ENCODE measurements around the gene RPS6KA1. TPM values are rescaled to one million over a fixed set of nuclear protein-coding genes. Genes with fewer than 3 reads are reported as not detected.

Gene RPS6KA1
- total and polyA plus RNA-seq, 10 of the 15 experiments (the other 5 are each of a cell fraction or from before 2014, with no cell fraction given), result 5.0 to 136 (median 91.5) TPM

DNA sequence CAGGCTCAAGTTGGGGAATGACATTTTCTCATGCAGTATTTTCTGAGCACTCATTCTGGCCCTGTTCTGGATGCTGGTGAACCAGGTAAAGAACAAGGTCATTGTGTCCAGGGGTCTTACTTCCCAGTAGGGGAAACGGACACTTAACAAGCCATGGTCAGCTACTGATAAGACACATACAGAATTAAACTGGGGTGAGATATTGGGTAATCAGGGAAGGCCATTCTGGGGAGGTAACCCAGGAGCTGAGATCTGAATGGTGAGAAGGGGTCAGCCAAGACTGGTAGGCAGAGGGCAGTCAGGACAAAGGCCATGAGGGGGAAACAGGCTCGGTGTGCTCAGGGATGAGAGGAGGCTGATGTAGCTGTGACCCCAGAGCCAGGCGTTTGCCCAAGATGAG, 45.8 kb downstream of the RPS6KA1 start:
- POLR2A ChIA-PET, result interaction anchor here (0.5 to 1.8 kb wide), 2 partner anchors 19 to 33 kb away, joined by 3 to 4 read pairs; no protein-coding TSS in a partner anchor
- Histone ChIP-seq H3K4me2 (ENCODE audit: control insufficient read depth, insufficient read depth) (no peak overlapping the region), H3K4me1 (ENCODE audit: control insufficient read depth, insufficient read depth, low read length) (peaks cover 35% of the 10 kb centered on the region), H2AFZ (ENCODE audit: control insufficient read depth, low read depth, low read length) (no peak overlapping the region), H3K9me3 (replicated peaks; ENCODE audit: control insufficient read depth, insufficient read depth, low read length) (no peaks in the 10 kb centered on the region), H3K27me3 (replicated peaks in 1 of 2; ENCODE audit: control insufficient read depth in 2 of 2, insufficient read depth in 2 of 2, low read length in 1 of 2) (no peaks in the 10 kb centered on the region), H3K9ac (ENCODE audit: control insufficient read depth, insufficient read depth, low read length) (no peak overlapping the region), H3K27ac (ENCODE audit: control insufficient read depth, insufficient read depth) (no peak overlapping the region), H4K20me1 (ENCODE audit: control insufficient read depth, insufficient read depth) (no peaks in the 10 kb centered on the region), H3K36me3 (ENCODE audit: control insufficient read depth in 2 of 2, insufficient read depth in 2 of 2, low read length in 1 of 2) (peaks cover 26 to 35% of the 10 kb centered on the region in 2 experiments), H3K4me3 (no peak overlapping the region), H3K79me2 (ENCODE audit: control insufficient read depth, insufficient read depth, low read length) (no peaks in the 10 kb centered on the region)
- RAD21 ChIA-PET (ENCODE audit: unreplicated experiment), result no interaction called here
- TF ChIP-seq SP1 (IDR thresholded peaks at IDR 0.05; ENCODE audit: low read depth, low read length) (no peak), NR2F1 (conservative IDR thresholded peaks at IDR 0.05) (no peak), YBX1 (IDR thresholded peaks at IDR 0.05) (no peak), POLR2A (IDR thresholded peaks at IDR 0.05; ENCODE audit: low read depth, low read length) (peak; percentile 60), ZBED1 (IDR thresholded peaks at IDR 0.05; ENCODE audit: borderline replicate concordance) (no peak)
- intact Hi-C loops (cut with micrococcal nuclease; ENCODE audit: unreplicated experiment) (no loop called here), in situ Hi-C loops (cut with MboI) (no loop called here)
- CTCF ChIA-PET, result interaction anchor here (1.9 to 13.1 kb wide), 2 partner anchors 9 to 35 kb away, joined by 6 to 123 read pairs; no protein-coding TSS in a partner anchor
- DNase-seq (ENCODE audit: low read depth, low spot score) (no peak), FAIRE-seq (no peak), ATAC-seq (no peak)
- no TSS peak for BruUV-seq (replicated peaks)
- SMC1A ChIA-PET (ENCODE audit: uncharacterized antibody, unreplicated experiment), result interaction anchor here (1.7 kb wide), 1 partner anchor 37 kb away, joined by 5 read pairs; no protein-coding TSS in a partner anchor
- 91% methylated on average over 3 of the region's 3 CpGs for WGBS (ENCODE audit: insufficient coverage, insufficient replicate concordance, low lambda C conversion rate, missing lambda C conversion rate)

DNA sequence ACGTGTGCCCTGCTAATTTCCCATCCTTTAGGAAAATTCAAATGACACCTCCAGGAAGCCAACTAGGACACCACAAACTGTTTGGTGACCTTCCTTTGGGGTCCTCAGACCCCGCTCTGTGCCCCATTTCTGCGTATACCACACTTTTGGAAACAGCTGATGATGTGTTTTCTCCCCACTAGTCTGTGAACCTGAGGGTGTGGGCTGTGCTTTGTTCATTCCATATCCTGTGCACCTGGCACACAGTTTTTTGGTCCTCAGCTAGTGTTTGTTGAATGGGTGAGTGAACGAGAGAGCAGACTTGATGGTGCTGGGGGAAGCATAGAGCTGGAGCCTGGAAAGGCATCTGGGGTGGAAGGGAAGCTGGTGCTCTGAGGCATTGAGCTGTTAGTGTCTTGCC, 48.6 kb downstream of the RPS6KA1 start:
- Histone ChIP-seq H3K4me2 (ENCODE audit: control insufficient read depth, insufficient read depth) (no peak overlapping the region), H3K27ac (ENCODE audit: control insufficient read depth, insufficient read depth) (no peak overlapping the region), H3K9ac (ENCODE audit: control insufficient read depth, insufficient read depth, low read length) (no peak overlapping the region), H3K27me3 (replicated peaks in 1 of 2; ENCODE audit: control insufficient read depth in 2 of 2, insufficient read depth in 2 of 2, low read length in 1 of 2) (no peaks in the 10 kb centered on the region), H3K4me1 (ENCODE audit: control insufficient read depth, insufficient read depth, low read length) (peaks cover 60% of the 10 kb centered on the region), H2AFZ (ENCODE audit: control insufficient read depth, low read depth, low read length) (no peak overlapping the region), H3K9me3 (replicated peaks; ENCODE audit: control insufficient read depth, insufficient read depth, low read length) (no peaks in the 10 kb centered on the region), H3K79me2 (ENCODE audit: control insufficient read depth, insufficient read depth, low read length) (no peaks in the 10 kb centered on the region), H3K4me3 (no peak overlapping the region), H4K20me1 (ENCODE audit: control insufficient read depth, insufficient read depth) (no peaks in the 10 kb centered on the region), H3K36me3 (ENCODE audit: control insufficient read depth in 2 of 2, insufficient read depth in 2 of 2, low read length in 1 of 2) (peaks cover 12 to 13% of the 10 kb centered on the region in 2 experiments)
- DNase-seq (ENCODE audit: low read depth, low spot score), result no peak
- FAIRE-seq, result no peak
- intact Hi-C loops (cut with micrococcal nuclease; ENCODE audit: unreplicated experiment), result no loop called here
- WGBS (ENCODE audit: insufficient coverage, insufficient replicate concordance, low lambda C conversion rate, missing lambda C conversion rate), result 65% methylated on average over 4 of the region's 4 CpGs
- POLR2A ChIA-PET, result interaction anchor here (0.6 to 1.6 kb wide), 4 partner anchors 31 to 541 kb away, joined by 3 to 7 read pairs (median 5); partner anchors contain the start of gene PIGV
- RAD21 ChIA-PET (ENCODE audit: unreplicated experiment), result interaction anchor here (1.9 to 2.6 kb wide), 3 partner anchors 36 to 78 kb away, joined by 5 to 8 read pairs (median 7); no protein-coding TSS in a partner anchor
- TF ChIP-seq NR2F1 (conservative IDR thresholded peaks at IDR 0.05) (no peak), ZNF217 (IDR thresholded peaks at IDR 0.05) (no peak), HDAC2 (IDR thresholded peaks at IDR 0.05) (no peak), YBX1 (IDR thresholded peaks at IDR 0.05) (no peak), TARDBP (IDR thresholded peaks at IDR 0.05; ENCODE audit: borderline replicate concordance) (no peak)
- TF ChIP-seq, protein P1, sequence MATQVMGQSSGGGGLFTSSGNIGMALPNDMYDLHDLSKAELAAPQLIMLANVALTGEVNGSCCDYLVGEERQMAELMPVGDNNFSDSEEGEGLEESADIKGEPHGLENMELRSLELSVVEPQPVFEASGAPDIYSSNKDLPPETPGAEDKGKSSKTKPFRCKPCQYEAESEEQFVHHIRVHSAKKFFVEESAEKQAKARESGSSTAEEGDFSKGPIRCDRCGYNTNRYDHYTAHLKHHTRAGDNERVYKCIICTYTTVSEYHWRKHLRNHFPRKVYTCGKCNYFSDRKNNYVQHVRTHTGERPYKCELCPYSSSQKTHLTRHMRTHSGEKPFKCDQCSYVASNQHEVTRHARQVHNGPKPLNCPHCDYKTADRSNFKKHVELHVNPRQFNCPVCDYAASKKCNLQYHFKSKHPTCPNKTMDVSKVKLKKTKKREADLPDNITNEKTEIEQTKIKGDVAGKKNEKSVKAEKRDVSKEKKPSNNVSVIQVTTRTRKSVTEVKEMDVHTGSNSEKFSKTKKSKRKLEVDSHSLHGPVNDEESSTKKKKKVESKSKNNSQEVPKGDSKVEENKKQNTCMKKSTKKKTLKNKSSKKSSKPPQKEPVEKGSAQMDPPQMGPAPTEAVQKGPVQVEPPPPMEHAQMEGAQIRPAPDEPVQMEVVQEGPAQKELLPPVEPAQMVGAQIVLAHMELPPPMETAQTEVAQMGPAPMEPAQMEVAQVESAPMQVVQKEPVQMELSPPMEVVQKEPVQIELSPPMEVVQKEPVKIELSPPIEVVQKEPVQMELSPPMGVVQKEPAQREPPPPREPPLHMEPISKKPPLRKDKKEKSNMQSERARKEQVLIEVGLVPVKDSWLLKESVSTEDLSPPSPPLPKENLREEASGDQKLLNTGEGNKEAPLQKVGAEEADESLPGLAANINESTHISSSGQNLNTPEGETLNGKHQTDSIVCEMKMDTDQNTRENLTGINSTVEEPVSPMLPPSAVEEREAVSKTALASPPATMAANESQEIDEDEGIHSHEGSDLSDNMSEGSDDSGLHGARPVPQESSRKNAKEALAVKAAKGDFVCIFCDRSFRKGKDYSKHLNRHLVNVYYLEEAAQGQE (IDR thresholded peaks at IDR 0.05; ENCODE audit: low read depth, low read length), result no peak
- CTCF ChIA-PET, result interaction anchor here (0.8 to 13.1 kb wide), 3 partner anchors 38 to 99 kb away, joined by 3 to 123 read pairs (median 3); no protein-coding TSS in a partner anchor
- SMC1A ChIA-PET (ENCODE audit: uncharacterized antibody, unreplicated experiment), result interaction anchor here (0.9 to 1.9 kb wide), 2 partner anchors 21 to 31 kb away, joined by 3 to 5 read pairs; no protein-coding TSS in a partner anchor
- no peak for ATAC-seq
- in situ Hi-C loops (cut with MboI), result no loop called here
- no TSS peak for BruUV-seq (replicated peaks)
